LNCaP clone FGC (cell line): ENCODE measurements around the gene MMP19.
"Not testable (repeated sequence)": the region's sequence is repeated elsewhere in the genome, so short reads cannot be mapped to it uniquely, and the experiment has no call there.

ENCODE experiments used
- DNase-seq: peaks from one replicate; pipeline ENCODE4 v3.0.0-alpha.2; 2011; ENCODE audit warnings: low read depth
- H3K4me3 ChIP-seq: 2 replicates; pipeline ENCODE4 v1.5.1; 2011; ENCODE audit warnings: mild to moderate bottlenecking, low read depth, low read length, control low read depth
- TF ChIP-seq, protein P1 (sequence below): IDR thresholded peaks from 2 replicates; pipeline ENCODE4 v1.5.1; 2012; ENCODE audit warnings: mild to moderate bottlenecking; ENCODE audit not compliant: control insufficient read depth, insufficient read depth; ENCODE audit errors: extremely low read depth

Gene MMP19, protein sequence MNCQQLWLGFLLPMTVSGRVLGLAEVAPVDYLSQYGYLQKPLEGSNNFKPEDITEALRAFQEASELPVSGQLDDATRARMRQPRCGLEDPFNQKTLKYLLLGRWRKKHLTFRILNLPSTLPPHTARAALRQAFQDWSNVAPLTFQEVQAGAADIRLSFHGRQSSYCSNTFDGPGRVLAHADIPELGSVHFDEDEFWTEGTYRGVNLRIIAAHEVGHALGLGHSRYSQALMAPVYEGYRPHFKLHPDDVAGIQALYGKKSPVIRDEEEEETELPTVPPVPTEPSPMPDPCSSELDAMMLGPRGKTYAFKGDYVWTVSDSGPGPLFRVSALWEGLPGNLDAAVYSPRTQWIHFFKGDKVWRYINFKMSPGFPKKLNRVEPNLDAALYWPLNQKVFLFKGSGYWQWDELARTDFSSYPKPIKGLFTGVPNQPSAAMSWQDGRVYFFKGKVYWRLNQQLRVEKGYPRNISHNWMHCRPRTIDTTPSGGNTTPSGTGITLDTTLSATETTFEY

DNA sequence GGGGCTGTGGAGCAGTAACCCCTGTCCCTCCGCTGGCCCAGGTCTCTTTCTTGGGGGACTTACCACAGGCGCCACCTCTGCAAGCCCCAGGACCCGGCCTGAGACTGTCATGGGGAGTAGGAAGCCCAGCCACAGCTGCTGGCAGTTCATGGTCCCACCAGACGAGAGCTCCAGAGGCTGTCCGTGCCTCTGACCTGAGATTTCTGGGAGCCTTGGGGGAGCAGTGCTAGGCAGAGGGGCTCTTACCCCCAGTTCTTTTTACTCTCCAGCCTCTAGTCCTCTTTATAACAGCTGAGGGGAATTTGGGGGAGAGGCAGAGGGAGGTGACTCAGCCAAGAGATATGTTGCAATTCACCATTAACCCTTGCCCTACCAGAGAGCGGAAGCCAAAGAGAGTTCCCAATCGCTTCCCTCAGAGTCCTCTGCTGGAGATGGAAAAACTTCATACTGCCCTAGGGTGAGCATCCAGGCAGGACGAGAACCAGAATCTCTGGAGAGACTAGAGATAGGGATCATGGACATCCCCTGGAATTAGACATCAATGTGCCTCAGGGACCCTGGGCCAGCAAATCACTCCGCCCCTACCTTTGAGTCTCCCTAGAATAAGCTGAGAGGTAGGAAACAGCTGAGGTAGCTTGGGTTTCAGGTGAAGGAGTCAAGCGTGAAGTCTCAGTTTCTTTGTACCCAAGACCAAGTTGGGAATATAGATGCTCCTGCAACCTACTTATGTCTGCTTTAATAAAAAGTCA, at the start of gene MMP19:
TSS of gene MMP19 (minus strand) at position 256 of the 749 bp plus-strand sequence. CDS start at position 150, 106 bp downstream.
- no peak for DNase-seq
- TF ChIP-seq, protein P1, sequence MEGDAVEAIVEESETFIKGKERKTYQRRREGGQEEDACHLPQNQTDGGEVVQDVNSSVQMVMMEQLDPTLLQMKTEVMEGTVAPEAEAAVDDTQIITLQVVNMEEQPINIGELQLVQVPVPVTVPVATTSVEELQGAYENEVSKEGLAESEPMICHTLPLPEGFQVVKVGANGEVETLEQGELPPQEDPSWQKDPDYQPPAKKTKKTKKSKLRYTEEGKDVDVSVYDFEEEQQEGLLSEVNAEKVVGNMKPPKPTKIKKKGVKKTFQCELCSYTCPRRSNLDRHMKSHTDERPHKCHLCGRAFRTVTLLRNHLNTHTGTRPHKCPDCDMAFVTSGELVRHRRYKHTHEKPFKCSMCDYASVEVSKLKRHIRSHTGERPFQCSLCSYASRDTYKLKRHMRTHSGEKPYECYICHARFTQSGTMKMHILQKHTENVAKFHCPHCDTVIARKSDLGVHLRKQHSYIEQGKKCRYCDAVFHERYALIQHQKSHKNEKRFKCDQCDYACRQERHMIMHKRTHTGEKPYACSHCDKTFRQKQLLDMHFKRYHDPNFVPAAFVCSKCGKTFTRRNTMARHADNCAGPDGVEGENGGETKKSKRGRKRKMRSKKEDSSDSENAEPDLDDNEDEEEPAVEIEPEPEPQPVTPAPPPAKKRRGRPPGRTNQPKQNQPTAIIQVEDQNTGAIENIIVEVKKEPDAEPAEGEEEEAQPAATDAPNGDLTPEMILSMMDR, result no peak
- H3K4me3 ChIP-seq, result no peak within 1 kb of the TSS

DNA sequence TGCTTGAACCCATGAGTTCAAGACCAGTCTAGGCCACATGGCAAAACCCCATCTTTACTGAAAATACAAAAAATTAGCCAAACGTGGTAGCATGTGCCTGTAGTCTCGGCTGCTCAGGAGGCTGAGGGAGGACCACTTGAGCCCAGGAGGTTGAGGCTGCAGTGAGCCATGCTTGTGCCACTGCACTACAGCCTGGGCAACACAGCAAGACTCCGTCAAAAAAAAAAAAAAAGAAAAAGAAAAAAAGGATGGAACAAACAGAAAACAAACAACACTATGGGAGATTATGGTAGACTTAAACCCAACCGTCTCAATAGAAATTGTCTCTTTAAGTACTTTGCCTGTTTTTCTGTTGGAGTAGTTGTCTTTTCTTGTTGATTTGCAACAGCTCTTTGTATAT, 48.6 kb upstream of the MMP19 start:
- H3K4me3 ChIP-seq, result no peak overlapping the region
- DNase-seq, result no peak
- TF ChIP-seq, protein P1, result no peak

- DNase-seq, result no peak
- no peak overlapping the region for H3K4me3 ChIP-seq
- TF ChIP-seq, protein P1, result no peak
Observed at GRCh38 chr12:55885113-55885512, 42.4 kb upstream of the MMP19 start.

DNA sequence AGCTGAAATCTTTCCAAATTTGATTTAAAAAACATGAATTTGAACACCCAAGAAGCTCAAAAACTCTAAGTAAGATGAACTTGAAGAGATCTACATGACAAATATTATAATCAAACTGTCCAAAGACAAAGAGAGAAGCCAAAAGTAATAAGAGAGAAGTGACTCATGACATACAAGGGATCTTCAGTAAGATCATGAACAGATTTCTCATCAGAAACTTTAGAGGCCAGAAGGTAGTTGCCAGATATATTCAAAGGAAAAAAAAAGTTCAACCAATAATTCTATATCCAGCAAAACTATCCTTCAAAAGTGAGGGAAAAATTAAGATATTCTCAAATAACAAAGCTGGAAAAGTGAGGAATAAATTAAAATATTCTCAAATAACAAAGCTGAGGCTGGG, 35.1 kb upstream of the MMP19 start:
- DNase-seq, result no peak
- TF ChIP-seq, protein P1, result no peak
- no peak overlapping the region for H3K4me3 ChIP-seq

DNA sequence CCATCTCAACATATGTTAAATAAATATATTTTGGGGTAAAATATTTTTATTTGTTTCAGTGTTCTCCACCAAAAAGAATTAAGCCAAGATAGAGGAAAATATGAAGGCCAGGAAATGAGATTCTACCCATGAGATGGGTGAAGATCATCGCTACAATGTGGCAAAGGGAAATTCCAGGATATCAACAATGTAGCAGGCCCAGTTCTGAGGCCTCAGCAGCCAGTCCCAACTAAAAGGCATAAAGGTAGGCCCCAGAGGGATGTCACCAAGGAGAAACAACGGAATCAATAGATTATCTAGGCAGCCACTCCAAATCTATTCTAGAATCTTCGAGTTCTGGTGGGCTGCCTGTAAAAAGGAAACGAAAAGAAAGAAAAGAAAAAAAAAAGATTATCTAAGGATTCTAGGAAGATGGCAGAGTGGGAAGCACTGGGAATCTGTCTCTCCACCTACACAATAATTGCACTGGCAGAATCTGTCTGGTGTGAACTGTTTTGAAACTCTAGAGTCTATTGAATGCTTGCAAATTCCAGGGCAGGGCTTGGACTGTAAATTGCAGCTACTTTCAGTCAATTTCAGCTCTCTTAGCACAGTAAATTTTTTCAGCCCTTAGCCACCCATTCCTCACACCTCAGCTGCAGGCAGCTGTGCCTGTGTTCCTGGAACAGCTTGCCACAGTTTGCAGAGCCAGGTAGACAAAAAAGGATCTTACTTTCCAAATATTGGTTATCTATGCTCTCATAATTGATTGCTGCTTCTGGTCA, 33.1 kb upstream of the MMP19 start:
- TF ChIP-seq, protein P1, result no peak
- H3K4me3 ChIP-seq, result no peak overlapping the region
- no peak for DNase-seq

DNA sequence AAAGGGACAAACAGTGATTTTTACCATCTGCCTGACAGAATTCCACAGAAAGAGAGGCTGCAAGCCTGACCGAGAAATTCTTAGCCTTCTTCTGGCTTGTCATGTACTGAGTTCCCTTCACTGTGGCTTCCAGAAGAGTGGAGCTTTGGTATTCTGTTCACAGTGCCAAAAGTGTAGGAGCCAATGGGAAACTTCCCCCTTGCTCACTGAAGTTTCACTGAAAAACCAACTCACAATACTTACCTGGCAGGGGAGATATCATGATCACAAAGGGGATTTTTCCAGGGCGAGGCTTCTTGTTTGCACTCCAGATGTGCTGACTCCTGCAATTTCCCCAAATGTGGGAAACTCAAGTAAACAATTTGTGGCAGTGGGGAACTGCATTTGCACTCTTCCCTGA, 31.7 kb upstream of the MMP19 start:
- TF ChIP-seq, protein P1, result no peak
- no peak for DNase-seq
- no peak overlapping the region for H3K4me3 ChIP-seq

DNA sequence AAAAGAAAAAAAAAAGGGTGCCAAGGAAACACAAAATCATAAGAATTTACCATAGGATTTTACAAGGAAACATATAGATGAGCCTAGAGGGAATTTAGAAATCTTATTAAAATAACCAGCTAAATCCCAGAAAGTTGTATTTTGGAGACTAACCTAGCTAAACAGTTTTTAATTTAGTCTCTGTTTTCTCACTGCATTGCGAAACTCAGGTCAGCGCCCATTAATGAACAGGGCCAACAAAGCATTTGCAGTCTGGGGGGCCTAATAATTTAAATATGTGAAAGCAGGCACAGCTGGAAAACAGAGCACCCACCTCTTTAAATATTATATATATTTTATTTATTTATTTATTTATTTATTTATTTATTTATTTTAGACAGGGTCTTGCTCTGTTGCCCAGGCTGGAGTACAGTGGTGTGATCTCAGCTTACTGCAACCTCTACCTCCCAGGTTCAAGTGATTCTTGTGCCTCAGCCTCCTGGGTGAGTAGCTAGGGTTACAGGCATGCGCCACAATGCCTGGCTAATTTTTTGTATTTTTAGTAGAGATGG, 23.8 kb upstream of the MMP19 start:
- DNase-seq, H3K4me3 ChIP-seq: not testable (repeated sequence)
